ENCODE data around the gene HGS. TPM values are rescaled to one million over a fixed set of nuclear protein-coding genes. Genes with fewer than 3 reads are reported as not detected.

Gene HGS
- total and polyA plus RNA-seq, 2 experiments from 2014 or later = 106 to 166 TPM

DNA sequence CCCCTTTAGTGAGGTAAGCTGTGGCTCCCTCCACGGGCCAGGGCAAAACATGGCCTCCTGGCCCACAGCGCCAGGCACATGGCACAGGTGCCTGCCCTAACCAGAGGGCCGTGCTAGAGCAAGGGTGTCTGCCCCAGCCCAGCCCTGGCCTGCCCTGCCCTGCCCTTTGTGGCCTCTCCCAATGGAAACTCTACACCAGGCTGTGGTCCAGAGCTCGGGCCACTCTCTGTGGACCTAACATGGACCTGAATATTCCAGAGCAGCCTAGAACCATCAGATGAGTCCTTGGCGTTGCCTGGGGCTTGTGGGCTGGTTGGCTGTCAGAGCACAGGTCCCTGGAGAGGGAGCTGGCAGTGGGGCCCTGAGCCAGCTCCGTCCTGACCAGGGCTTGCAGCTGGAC, 11.4 kb downstream of the HGS start:
- no peaks in the 10 kb centered on the region for H4K20me1 ChIP-seq (ENCODE audit: insufficient read depth)
- H3K36me3 ChIP-seq (ENCODE audit: low read depth) = peaks cover 18% of the 10 kb centered on the region; the same call in 1 of the 2 replicates
- peaks cover 5% of the 10 kb centered on the region; the same call in 1 of the 2 replicates for H3F3A ChIP-seq (ENCODE audit: insufficient read depth)
- no peak overlapping the region for H3K9ac ChIP-seq
- 87% methylated on average over 6 of the region's 6 CpGs for WGBS, 2 experiments (ENCODE audit: low coverage in 1 of 2, low lambda C conversion rate in 2 of 2, missing lambda C conversion rate in 2 of 2)
- H3K9me3 ChIP-seq (ENCODE audit: low read depth) = no peaks in the 10 kb centered on the region
- no peak overlapping the region for H3K27ac ChIP-seq
- no peak for DNase-seq
- no peak overlapping the region for H3K4me3 ChIP-seq
- in situ Hi-C loops (cut with MboI) = no loop called here
- no peaks in the 10 kb centered on the region for H3K27me3 ChIP-seq (replicated peaks; ENCODE audit: insufficient read depth)
- no peaks in the 10 kb centered on the region for H3K4me1 ChIP-seq (ENCODE audit: insufficient read depth)
- H3K4me2 ChIP-seq (ENCODE audit: unreplicated experiment) = no peak overlapping the region
- peaks cover 96% of the 10 kb centered on the region for H3K79me2 ChIP-seq (ENCODE audit: insufficient read depth)
- no peaks in the 10 kb centered on the region for H3K9me2 ChIP-seq (ENCODE audit: insufficient read depth)
- TF ChIP-seq EZH2 (IDR thresholded peaks at IDR 0.05; ENCODE audit: insufficient read depth, poor library complexity, severe bottlenecking) (no peak), EZH2phosphoT487 (IDR thresholded peaks at IDR 0.05; ENCODE audit: insufficient read depth, low read depth) (no peak)
- H2AFZ ChIP-seq = no peak overlapping the region

DNA sequence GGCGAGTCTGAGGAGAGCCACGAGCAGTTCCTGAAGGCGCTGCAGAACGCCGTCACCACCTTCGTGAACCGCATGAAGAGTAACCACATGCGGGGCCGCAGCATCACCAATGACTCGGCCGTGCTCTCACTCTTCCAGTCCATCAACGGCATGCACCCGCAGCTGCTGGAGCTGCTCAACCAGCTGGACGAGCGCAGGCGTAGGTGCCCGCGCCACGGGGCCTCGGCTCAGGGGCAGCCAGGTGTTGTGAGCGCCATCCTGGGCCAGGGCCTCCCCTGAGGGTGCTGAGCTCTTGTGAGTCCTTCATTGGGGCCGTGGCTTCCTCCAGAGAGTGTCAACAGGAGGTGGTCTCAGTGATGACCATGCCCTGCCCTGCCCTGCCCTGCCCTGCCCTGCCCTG, 12.0 kb downstream of the HGS start:
- 95% methylated on average over 17 to 22 of the region's 22 CpGs for WGBS, 2 experiments (ENCODE audit: low coverage in 1 of 2, low lambda C conversion rate in 2 of 2, missing lambda C conversion rate in 2 of 2)
- Histone ChIP-seq H3K27ac (no peak overlapping the region), H3K9me3 (ENCODE audit: low read depth) (no peaks in the 10 kb centered on the region), H3K4me3 (no peak overlapping the region), H2AFZ (no peak overlapping the region), H3K36me3 (ENCODE audit: low read depth) (peaks cover 18% of the 10 kb centered on the region; the same call in 1 of the 2 replicates), H3K4me2 (ENCODE audit: unreplicated experiment) (no peak overlapping the region), H3F3A (ENCODE audit: insufficient read depth) (peaks cover 5% of the 10 kb centered on the region; the same call in 1 of the 2 replicates), H3K27me3 (replicated peaks; ENCODE audit: insufficient read depth) (no peaks in the 10 kb centered on the region), H3K4me1 (ENCODE audit: insufficient read depth) (no peaks in the 10 kb centered on the region), H3K9me2 (ENCODE audit: insufficient read depth) (no peaks in the 10 kb centered on the region), H3K9ac (no peak overlapping the region), H4K20me1 (ENCODE audit: insufficient read depth) (no peaks in the 10 kb centered on the region), H3K79me2 (ENCODE audit: insufficient read depth) (peaks cover 95% of the 10 kb centered on the region)
- no peak for DNase-seq
- TF ChIP-seq EZH2 (IDR thresholded peaks at IDR 0.05; ENCODE audit: insufficient read depth, poor library complexity, severe bottlenecking) = no peak
- TF ChIP-seq EZH2phosphoT487 (IDR thresholded peaks at IDR 0.05; ENCODE audit: insufficient read depth, low read depth) = no peak
- in situ Hi-C loops (cut with MboI) = no loop called here

DNA sequence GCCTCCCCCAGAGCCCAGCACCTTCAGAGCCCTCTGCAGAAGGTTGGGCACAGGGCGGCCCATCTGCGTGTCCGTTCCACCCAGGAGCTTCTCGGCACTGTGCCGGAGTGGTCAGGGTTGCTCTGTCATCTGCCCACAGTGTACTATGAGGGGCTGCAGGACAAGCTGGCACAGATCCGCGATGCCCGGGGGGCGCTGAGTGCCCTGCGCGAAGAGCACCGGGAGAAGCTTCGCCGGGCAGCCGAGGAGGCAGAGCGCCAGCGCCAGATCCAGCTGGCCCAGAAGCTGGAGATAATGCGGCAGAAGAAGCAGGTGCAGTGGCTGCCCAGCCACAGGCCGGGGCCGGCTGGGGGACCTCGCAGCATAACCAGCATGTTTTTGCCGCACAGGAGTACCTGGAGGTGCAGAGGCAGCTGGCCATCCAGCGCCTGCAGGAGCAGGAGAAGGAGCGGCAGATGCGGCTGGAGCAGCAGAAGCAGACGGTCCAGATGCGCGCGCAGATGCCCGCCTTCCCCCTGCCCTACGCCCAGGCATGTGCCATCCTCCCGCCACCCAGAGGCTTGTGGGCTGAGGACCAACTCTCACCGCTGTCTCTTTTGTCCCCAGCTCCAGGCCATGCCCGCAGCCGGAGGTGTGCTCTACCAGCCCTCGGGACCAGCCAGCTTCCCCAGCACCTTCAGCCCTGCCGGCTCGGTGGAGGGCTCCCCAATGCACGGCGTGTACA, 12.6 kb downstream of the HGS start:
- no peaks in the 10 kb centered on the region for H3K4me1 ChIP-seq (ENCODE audit: insufficient read depth)
- in situ Hi-C loops (cut with MboI) = no loop called here
- no peaks in the 10 kb centered on the region for H4K20me1 ChIP-seq (ENCODE audit: insufficient read depth)
- peaks cover 95% of the 10 kb centered on the region for H3K79me2 ChIP-seq (ENCODE audit: insufficient read depth)
- no peak overlapping the region for H3K4me3 ChIP-seq
- H3K27me3 ChIP-seq (replicated peaks; ENCODE audit: insufficient read depth) = no peaks in the 10 kb centered on the region
- no peak overlapping the region for H3K9ac ChIP-seq
- TF ChIP-seq EZH2 (IDR thresholded peaks at IDR 0.05; ENCODE audit: insufficient read depth, poor library complexity, severe bottlenecking) = no peak
- no peak for TF ChIP-seq EZH2phosphoT487 (IDR thresholded peaks at IDR 0.05; ENCODE audit: insufficient read depth, low read depth)
- H3K9me2 ChIP-seq (ENCODE audit: insufficient read depth) = no peaks in the 10 kb centered on the region
- WGBS, 2 experiments (ENCODE audit: low coverage in 1 of 2, low lambda C conversion rate in 2 of 2, missing lambda C conversion rate in 2 of 2) = 93 to 95% methylated on average over 39 to 40 of the region's 40 CpGs
- no peak overlapping the region for H3K27ac ChIP-seq
- H2AFZ ChIP-seq = no peak overlapping the region
- H3K9me3 ChIP-seq (ENCODE audit: low read depth) = no peaks in the 10 kb centered on the region
- H3F3A ChIP-seq (ENCODE audit: insufficient read depth) = peaks cover 5% of the 10 kb centered on the region; the same call in 1 of the 2 replicates
- DNase-seq = no peak
- no peak overlapping the region for H3K4me2 ChIP-seq (ENCODE audit: unreplicated experiment)
- H3K36me3 ChIP-seq (ENCODE audit: low read depth) = peaks cover 17% of the 10 kb centered on the region; the same call in 1 of the 2 replicates

DNA sequence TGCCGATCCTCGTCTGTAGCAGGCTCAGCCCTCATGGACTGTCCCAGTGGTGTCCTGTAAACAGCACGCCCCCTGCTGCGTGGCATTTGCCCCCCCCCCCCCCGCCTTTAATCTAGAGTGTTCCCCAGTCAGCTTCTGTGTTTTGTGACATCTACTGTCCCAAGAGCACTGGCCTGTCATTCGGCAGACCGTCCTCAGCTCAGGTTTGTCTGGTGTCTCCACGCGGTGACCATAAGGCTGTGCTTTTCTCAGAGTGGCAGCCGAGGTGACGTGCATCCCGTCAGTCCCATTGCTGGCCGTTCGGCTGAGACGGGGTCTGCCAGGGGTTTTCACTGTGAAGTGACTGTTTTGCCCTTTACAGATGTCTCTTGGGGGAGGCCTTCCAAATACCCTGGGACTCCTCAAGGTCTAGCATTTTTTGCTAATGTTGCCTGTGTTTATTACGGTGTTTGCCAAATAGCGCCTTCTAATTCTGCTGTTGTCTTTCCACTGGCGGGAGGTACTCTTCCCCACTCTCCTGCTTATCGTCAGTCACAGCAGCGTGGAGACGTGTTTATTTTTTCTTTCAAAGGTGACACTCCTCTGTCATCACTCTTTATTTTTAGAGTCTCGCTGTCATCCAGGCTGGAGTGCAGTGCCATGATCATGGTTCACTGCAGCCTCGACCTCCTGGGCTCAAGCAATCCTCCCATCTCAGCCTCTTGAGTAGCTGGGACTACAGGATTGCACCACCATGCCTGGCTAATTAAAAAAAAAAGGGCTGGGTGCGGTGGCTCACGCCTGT, 13.6 kb downstream of the HGS start:
- in situ Hi-C loops (cut with MboI) = no loop called here
- 83 to 87% methylated on average over 25 of the region's 25 CpGs for WGBS, 2 experiments (ENCODE audit: low coverage in 1 of 2, low lambda C conversion rate in 2 of 2, missing lambda C conversion rate in 2 of 2)
- H3K4me1 ChIP-seq (ENCODE audit: insufficient read depth) = peaks cover 8% of the 10 kb centered on the region; the same call in 1 of the 2 replicates
- no peak overlapping the region for H3K27ac ChIP-seq
- peaks cover 9% of the 10 kb centered on the region; the same call in 1 of the 2 replicates for H3F3A ChIP-seq (ENCODE audit: insufficient read depth)
- H3K9ac ChIP-seq = no peak overlapping the region
- H2AFZ ChIP-seq = no peak overlapping the region
- peaks cover 7% of the 10 kb centered on the region; the same call in 1 of the 2 replicates for H3K36me3 ChIP-seq (ENCODE audit: low read depth)
- H3K9me3 ChIP-seq (ENCODE audit: low read depth) = no peaks in the 10 kb centered on the region
- no peak overlapping the region for H3K4me2 ChIP-seq (ENCODE audit: unreplicated experiment)
- no peaks in the 10 kb centered on the region for H3K9me2 ChIP-seq (ENCODE audit: insufficient read depth)
- DNase-seq = no peak
- no peaks in the 10 kb centered on the region for H4K20me1 ChIP-seq (ENCODE audit: insufficient read depth)
- H3K27me3 ChIP-seq (replicated peaks; ENCODE audit: insufficient read depth) = no peaks in the 10 kb centered on the region
- TF ChIP-seq EZH2phosphoT487 (IDR thresholded peaks at IDR 0.05; ENCODE audit: insufficient read depth, low read depth) (no peak), EZH2 (IDR thresholded peaks at IDR 0.05; ENCODE audit: insufficient read depth, poor library complexity, severe bottlenecking) (no peak)
- peaks cover 94% of the 10 kb centered on the region for H3K79me2 ChIP-seq (ENCODE audit: insufficient read depth)
- H3K4me3 ChIP-seq = no peak overlapping the region
